MM.1S (cell line): ENCODE data around the gene CASP9.

Experiments used
- EZH2phosphoT487 ChIP-seq: fragments of 300-600 bp; sonication (generic); IDR thresholded peaks from 2 replicates; pipeline ENCODE4 v1.6.1; 2018; ENCODE audit warnings: antibody characterized with exemption, low read length
- TF ChIP-seq, protein P1 (sequence below): fragments of 300-600 bp; sonication (generic); IDR thresholded peaks from 2 replicates; pipeline ENCODE4 v1.5.1; 2016; ENCODE audit warnings: antibody characterized with exemption, low read length, mixed read lengths

GRCh38 chr1:15550573-15550972, 26.6 kb upstream of the CASP9 start:
- TF ChIP-seq, protein P1, sequence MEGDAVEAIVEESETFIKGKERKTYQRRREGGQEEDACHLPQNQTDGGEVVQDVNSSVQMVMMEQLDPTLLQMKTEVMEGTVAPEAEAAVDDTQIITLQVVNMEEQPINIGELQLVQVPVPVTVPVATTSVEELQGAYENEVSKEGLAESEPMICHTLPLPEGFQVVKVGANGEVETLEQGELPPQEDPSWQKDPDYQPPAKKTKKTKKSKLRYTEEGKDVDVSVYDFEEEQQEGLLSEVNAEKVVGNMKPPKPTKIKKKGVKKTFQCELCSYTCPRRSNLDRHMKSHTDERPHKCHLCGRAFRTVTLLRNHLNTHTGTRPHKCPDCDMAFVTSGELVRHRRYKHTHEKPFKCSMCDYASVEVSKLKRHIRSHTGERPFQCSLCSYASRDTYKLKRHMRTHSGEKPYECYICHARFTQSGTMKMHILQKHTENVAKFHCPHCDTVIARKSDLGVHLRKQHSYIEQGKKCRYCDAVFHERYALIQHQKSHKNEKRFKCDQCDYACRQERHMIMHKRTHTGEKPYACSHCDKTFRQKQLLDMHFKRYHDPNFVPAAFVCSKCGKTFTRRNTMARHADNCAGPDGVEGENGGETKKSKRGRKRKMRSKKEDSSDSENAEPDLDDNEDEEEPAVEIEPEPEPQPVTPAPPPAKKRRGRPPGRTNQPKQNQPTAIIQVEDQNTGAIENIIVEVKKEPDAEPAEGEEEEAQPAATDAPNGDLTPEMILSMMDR = no peak
- no peak for TF ChIP-seq EZH2phosphoT487
